IPS DF 6.9 (cell line): ENCODE measurements around the gene PDS5B.

ENCODE experiments used
- DNase-seq: peaks from one replicate; pipeline ENCODE4 v3.0.0-alpha.2; 2013; ENCODE audit warnings: low read depth, low spot score
- H3K27ac ChIP-seq: one replicate; pipeline ENCODE4 v1.5.1; 2013; ENCODE audit warnings: low read length, control low read depth
- H3K27me3 ChIP-seq: 2 replicates; pipeline ENCODE4 v1.6.1; 2013; ENCODE audit warnings: mild to moderate bottlenecking, low read length; ENCODE audit not compliant: control insufficient read depth, insufficient read depth
- H3K36me3 ChIP-seq: 2 replicates; pipeline ENCODE4 v1.6.1; 2013; ENCODE audit warnings: low read length; ENCODE audit not compliant: control insufficient read depth, insufficient read depth
- H3K4me1 ChIP-seq: 2 replicates; pipeline ENCODE4 v1.6.1; 2013; ENCODE audit warnings: low read length; ENCODE audit not compliant: control insufficient read depth, insufficient read depth
- H3K4me3 ChIP-seq: 2 replicates; pipeline ENCODE4 v1.5.1; 2013; ENCODE audit warnings: mild to moderate bottlenecking, low read length
- H3K9me3 ChIP-seq: 2 replicates; pipeline ENCODE4 v1.6.1; 2013; ENCODE audit warnings: low read length, inconsistent platforms; ENCODE audit not compliant: control insufficient read depth, insufficient read depth
- WGBS: extraction: QIAGEN DNeasy Blood & Tissue Kit; methylation state at CpG from one replicate; pipeline ENCODE4 v1.1.7; 2013; ENCODE audit warnings: mixed read lengths, missing lambda C conversion rate; ENCODE audit not compliant: insufficient read length, insufficient coverage; 5-methylcytosine and 5-hydroxymethylcytosine counted together

The PDS5B gene

GRCh38 chr13:32622827-32623226 lies 36.6 kb downstream of the PDS5B start:
- H3K27me3 ChIP-seq: no peaks in the 10 kb centered on the region
- no peaks in the 10 kb centered on the region for H3K36me3 ChIP-seq
- no peak overlapping the region for H3K27ac ChIP-seq
- no peak overlapping the region for H3K4me3 ChIP-seq
- H3K9me3 ChIP-seq: peaks cover 3% of the 10 kb centered on the region
- WGBS: no CpG with 5 or more reads among the region's 3 CpGs
- no peak for DNase-seq
- peaks cover 1% of the 10 kb centered on the region; the same call in 1 of the 2 replicates for H3K4me1 ChIP-seq

GRCh38 chr13:32624441-32624840 lies 38.2 kb downstream of the PDS5B start:
- no peaks in the 10 kb centered on the region for H3K27me3 ChIP-seq
- H3K4me1 ChIP-seq: peaks cover 1% of the 10 kb centered on the region; the same call in 1 of the 2 replicates
- no peak overlapping the region for H3K27ac ChIP-seq
- no peak for DNase-seq
- no peak overlapping the region for H3K4me3 ChIP-seq
- peaks cover 3% of the 10 kb centered on the region for H3K9me3 ChIP-seq
- WGBS: no CpG with 5 or more reads among the region's 1 CpG
- H3K36me3 ChIP-seq: no peaks in the 10 kb centered on the region

GRCh38 chr13:32627793-32628192 lies 41.5 kb downstream of the PDS5B start:
- Histone ChIP-seq H3K9me3 (peaks cover 2% of the 10 kb centered on the region), H3K27ac (no peak overlapping the region), H3K4me1 (peaks cover 1% of the 10 kb centered on the region; the same call in 1 of the 2 replicates), H3K4me3 (no peak overlapping the region), H3K27me3 (no peaks in the 10 kb centered on the region), H3K36me3 (no peaks in the 10 kb centered on the region)
- DNase-seq: no peak
- 100% methylated on average over 1 of the region's 1 CpG for WGBS

- DNase-seq: no peak
- WGBS: no CpG with 5 or more reads among the region's 2 CpGs
Observed at GRCh38 chr13:32629313-32629712, 43.1 kb downstream of the PDS5B start.

GRCh38 chr13:32629866-32630265 lies 43.6 kb downstream of the PDS5B start:
- WGBS: no CpG with 5 or more reads among the region's 1 CpG
- Histone ChIP-seq H3K9me3 (no peaks in the 10 kb centered on the region), H3K27me3 (no peaks in the 10 kb centered on the region), H3K27ac (no peak overlapping the region), H3K36me3 (no peaks in the 10 kb centered on the region), H3K4me3 (no peak overlapping the region), H3K4me1 (no peaks in the 10 kb centered on the region)
- no peak for DNase-seq

More at GRCh38 chr13:32629313-32629712, 43.1 kb downstream of the PDS5B start:
- no peaks in the 10 kb centered on the region for H3K27me3 ChIP-seq
- no peaks in the 10 kb centered on the region for H3K36me3 ChIP-seq
- H3K4me1 ChIP-seq: peaks cover 1% of the 10 kb centered on the region; the same call in 1 of the 2 replicates
- no peaks in the 10 kb centered on the region for H3K9me3 ChIP-seq
- no peak overlapping the region for H3K27ac ChIP-seq
- no peak overlapping the region for H3K4me3 ChIP-seq

GRCh38 chr13:32632343-32632909 lies 46.2 kb downstream of the PDS5B start:
- H3K27ac ChIP-seq: no peak overlapping the region
- WGBS: no CpG with 5 or more reads among the region's 3 CpGs

GRCh38 chr13:32636711-32637110 lies 50.5 kb downstream of the PDS5B start:
- H3K9me3 ChIP-seq: no peaks in the 10 kb centered on the region
- H3K4me1 ChIP-seq: no peaks in the 10 kb centered on the region
- H3K27ac ChIP-seq: no peak overlapping the region
- no peaks in the 10 kb centered on the region for H3K27me3 ChIP-seq
- no peaks in the 10 kb centered on the region for H3K36me3 ChIP-seq
- no peak for DNase-seq
- no peak overlapping the region for H3K4me3 ChIP-seq
- no CpG with 5 or more reads among the region's 1 CpG for WGBS

More at GRCh38 chr13:32632343-32632909, 46.2 kb downstream of the PDS5B start:
- Histone ChIP-seq H3K27me3 (no peaks in the 10 kb centered on the region), H3K9me3 (no peaks in the 10 kb centered on the region), H3K36me3 (no peaks in the 10 kb centered on the region), H3K4me1 (no peaks in the 10 kb centered on the region), H3K4me3 (no peak overlapping the region)
- DNase-seq: no peak

- no peaks in the 10 kb centered on the region for H3K9me3 ChIP-seq
- WGBS: no CpG with 5 or more reads among the region's 9 CpGs
- H3K36me3 ChIP-seq: no peaks in the 10 kb centered on the region
- H3K4me1 ChIP-seq: no peaks in the 10 kb centered on the region
- H3K27ac ChIP-seq: no peak overlapping the region
- H3K27me3 ChIP-seq: no peaks in the 10 kb centered on the region
- H3K4me3 ChIP-seq: no peak overlapping the region
- no peak for DNase-seq
Observed at GRCh38 chr13:32638739-32639138, 52.5 kb downstream of the PDS5B start.

GRCh38 chr13:32639502-32640105 lies 53.4 kb downstream of the PDS5B start:
- Histone ChIP-seq H3K4me3 (no peak overlapping the region), H3K4me1 (no peaks in the 10 kb centered on the region), H3K36me3 (no peaks in the 10 kb centered on the region), H3K27ac (no peak overlapping the region), H3K9me3 (no peaks in the 10 kb centered on the region), H3K27me3 (no peaks in the 10 kb centered on the region)
- no peak for DNase-seq
- WGBS: no CpG with 5 or more reads among the region's 4 CpGs

GRCh38 chr13:32642316-32642715 lies 56.1 kb downstream of the PDS5B start:
- no peak overlapping the region for H3K27ac ChIP-seq
- no peaks in the 10 kb centered on the region for H3K36me3 ChIP-seq
- no peaks in the 10 kb centered on the region for H3K4me1 ChIP-seq
- H3K4me3 ChIP-seq: no peak overlapping the region
- no peak for DNase-seq
- H3K27me3 ChIP-seq: no peaks in the 10 kb centered on the region
- H3K9me3 ChIP-seq: no peaks in the 10 kb centered on the region
- WGBS: no CpG with 5 or more reads among the region's 1 CpG

- no peaks in the 10 kb centered on the region for H3K9me3 ChIP-seq
- WGBS: no CpG with 5 or more reads among the region's 1 CpG
Observed at GRCh38 chr13:32642858-32643257, 56.6 kb downstream of the PDS5B start.

More at GRCh38 chr13:32642858-32643257, 56.6 kb downstream of the PDS5B start:
- no peaks in the 10 kb centered on the region for H3K36me3 ChIP-seq
- H3K4me3 ChIP-seq: no peak overlapping the region
- H3K27me3 ChIP-seq: no peaks in the 10 kb centered on the region
- no peak overlapping the region for H3K27ac ChIP-seq
- DNase-seq: no peak
- no peaks in the 10 kb centered on the region for H3K4me1 ChIP-seq
